Middle frontal gyrus (tissue), 1 donor: ENCODE results near the gene TOPAZ1.

ENCODE experiments used
- DNase-seq: peaks from one replicate; pipeline ENCODE4 v3.0.0-alpha.2; 2015; ENCODE audit warnings: low spot score; ENCODE audit errors: extremely low spot score

Gene TOPAZ1

DNA sequence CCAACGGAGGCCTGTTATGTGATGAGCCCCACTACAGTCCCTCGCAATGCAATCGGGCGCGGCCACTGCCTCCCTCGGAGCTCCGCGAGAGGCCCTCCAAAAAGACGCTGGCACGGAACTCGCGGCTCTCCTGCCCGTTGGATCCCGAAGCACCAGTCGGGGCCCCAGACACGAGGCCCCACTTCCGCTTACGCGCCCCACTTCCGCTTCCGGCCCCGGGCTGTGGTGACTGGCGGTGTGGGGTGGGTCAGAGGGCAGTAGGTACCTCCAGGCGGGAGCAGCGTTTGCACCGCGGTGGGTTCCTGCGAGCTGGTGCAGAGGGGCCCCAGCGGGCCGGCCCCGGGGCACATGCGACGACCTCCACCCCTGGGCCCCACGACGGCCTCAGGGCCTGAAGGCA lies at the start of gene TOPAZ1:
Gene TOPAZ1 (plus strand): TSS at position 181 of the 400 bp plus-strand sequence. CDS start 168 bp downstream, at position 349.
- no peak for DNase-seq

DNA sequence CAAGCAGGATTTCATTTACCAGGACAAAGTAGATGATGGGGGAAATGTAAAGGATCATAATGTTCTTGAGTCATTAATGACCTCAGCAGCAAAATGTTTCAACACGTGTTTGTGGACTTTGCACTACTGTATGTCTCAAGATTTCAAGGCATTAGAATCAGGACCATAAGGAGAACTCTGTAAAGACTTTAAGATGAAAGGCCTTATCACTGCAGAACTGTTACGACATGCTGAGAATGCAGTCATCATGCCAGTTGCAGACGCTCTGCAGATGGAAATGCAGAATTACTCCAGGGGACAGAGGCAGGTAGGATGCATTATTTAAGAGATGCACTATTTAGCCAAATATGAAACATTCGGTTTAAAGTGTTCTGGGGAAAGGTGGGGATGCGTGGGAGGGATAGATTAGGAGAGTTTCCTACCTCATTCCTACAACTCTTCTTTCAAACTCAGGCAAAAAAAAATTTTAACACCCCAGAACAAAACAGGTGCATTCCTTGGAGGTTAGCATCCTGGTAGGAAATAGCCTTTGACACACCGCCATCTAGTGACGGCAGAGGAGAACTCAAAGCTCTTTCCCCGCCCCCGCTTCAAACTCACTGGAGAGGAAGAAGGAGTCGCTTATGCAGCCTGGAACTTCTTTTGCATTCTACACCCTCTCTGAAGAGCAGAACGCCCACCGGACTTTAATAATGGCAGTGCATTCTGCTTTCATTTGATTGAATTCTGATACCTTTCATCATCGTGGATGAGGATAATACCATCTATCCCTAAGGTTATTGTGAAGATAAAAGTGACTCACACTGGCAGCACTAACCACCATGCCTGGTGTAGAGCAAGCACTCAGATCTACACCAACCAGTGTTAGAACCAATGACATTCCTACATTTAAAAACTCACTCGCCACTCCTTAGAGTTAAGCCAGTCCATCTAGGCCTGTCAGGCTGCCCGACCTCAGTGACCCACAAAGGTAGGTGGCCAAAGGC lies 43.1 kb upstream of the TOPAZ1 start:
- DNase-seq = peak; percentile 76

- no peak for DNase-seq
Measured at GRCh38 chr3:44206261-44206660, 35.4 kb upstream of the TOPAZ1 start.

DNA sequence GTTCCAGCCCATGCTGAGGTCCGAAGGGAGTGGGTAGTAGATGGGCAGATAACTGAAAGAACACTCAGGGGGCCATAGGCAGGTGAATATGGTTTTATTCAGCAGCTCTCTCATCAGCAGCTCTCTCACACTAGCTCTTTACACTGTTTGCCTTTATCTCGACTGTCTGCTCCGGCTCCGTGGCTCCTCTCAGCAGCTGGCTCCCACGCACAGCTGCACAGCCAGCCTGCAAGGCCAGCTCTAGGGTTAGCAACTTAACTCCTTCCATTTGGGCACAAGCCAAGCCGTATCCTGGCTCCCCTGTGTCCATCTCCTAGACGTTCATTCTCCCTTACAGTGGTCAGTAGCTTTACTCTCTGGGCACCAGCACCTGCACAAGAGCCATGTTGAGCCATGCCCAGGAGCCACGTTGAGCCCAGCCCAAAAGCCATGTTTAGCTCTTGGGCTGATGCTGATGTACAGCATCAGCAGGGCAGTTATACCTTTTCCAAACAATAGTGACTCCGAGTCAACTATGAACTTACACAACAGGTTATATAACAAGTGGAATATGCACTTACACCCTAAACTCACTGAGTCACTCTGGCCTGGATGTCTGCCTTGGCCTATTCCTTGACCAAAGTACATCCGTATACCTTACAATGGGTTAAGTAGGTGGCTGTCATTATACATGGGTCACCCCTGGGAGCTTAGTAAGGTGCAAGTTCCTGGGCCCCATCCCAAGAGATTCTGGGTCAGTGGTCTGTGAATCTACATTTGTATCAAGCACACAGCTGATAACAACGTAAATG lies 34.6 kb upstream of the TOPAZ1 start:
- DNase-seq = no peak

GRCh38 chr3:44208086-44208485 lies 33.6 kb upstream of the TOPAZ1 start:
- no peak for DNase-seq

DNA sequence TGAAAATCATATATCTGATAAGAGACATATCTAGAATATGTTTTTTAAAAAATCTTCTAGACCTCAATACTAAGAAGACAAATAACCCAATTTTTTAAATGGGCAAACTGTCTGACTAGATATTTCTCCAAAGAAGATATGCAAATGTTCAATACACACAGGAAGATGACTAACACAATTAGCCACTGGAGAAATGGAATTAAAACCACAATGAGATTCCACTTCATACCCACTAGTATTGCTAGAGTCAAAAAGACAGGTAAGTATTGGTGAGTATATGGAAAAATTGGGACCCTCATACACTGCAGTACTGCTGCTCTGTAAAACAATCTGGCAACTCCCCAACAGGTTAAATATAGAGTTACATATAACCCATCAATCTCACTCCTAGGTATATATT lies 33.1 kb upstream of the TOPAZ1 start:
- DNase-seq = no peak

DNA sequence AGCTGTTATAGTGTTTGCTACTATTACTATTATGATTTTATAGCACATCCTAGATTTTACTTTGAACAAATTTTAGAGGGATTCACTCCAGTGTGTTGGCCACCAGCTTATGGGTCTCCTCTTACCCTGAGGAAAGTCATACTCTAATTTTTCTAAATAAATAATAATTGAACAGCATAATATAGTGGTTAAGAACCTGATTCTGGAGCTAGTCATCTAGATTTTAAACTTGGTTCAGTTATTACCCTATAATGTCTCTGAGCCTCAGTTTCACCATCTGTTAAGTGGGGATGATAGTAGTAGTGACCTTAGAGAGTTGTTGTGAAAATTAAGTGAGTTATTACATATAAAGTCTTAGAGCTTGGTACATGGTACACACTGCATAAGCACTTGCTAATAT lies 30.7 kb upstream of the TOPAZ1 start:
- DNase-seq = no peak

DNA sequence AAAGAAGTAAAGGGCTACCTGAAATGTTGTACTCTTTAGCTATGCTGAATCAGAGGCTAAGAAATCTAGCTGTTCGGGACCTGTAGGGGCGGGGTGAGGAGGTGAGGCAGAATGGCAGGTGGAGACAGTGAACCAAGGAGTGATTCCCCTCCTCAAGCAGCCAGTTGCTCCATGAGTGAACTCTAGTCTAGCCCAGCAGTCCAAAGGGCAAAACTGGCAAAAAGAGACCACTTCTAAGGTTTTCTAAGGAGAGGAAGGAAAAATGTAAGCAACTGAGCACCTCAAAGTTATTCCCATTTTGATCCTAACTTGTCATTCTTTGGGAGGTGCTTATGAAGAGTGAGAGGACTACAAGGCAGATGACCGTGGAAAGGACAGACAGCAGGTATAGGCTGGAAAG lies 19.3 kb upstream of the TOPAZ1 start:
- DNase-seq = no peak

DNA sequence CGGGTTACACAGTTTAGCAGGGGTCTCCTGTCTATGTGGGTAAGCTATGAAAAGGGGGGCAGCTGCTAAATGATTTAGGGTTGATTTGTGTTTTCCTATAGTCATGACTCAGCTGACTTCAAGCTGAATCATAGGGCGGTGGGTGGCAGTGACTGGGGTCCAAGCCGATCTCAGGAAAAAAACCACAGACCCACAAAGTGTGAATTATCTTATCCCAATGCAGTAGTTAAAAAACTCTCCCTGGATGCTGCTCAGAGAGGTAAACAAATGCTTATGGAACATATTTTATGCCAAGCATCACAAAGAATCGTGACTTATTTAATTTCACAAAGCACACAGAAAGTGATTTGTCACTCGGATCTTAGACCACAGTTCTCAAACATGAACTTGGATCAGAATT lies 18.4 kb upstream of the TOPAZ1 start:
- no peak for DNase-seq

GRCh38 chr3:44224131-44224530 lies 17.6 kb upstream of the TOPAZ1 start:
- no peak for DNase-seq

GRCh38 chr3:44226573-44226972 lies 15.1 kb upstream of the TOPAZ1 start:
- DNase-seq = no peak

GRCh38 chr3:44227632-44228031 lies 14.1 kb upstream of the TOPAZ1 start:
- DNase-seq = no peak

- no peak for DNase-seq
Measured at GRCh38 chr3:44228900-44229299, 12.8 kb upstream of the TOPAZ1 start.

DNA sequence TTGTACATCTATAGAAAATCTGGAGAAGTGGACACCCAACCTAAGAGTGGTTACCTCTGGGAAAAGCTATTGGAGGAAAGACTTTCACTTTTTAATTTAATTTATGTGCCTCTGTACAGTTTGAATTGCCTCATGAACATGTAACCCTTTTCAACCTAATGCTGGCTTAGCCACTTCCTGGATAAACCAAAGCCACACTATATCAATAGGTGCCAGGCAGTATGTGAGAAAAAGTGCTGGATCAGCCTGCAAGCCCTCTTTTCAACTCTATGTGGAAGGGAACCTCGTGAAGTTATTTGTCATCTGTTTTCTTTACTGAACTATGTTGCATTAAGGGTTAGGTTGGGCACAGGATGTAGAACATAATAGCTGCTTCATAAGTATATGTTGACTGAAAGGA lies 9.3 kb upstream of the TOPAZ1 start:
- DNase-seq = no peak

- no peak for DNase-seq
Measured at GRCh38 chr3:44234648-44235268, 6.9 kb upstream of the TOPAZ1 start.

DNA sequence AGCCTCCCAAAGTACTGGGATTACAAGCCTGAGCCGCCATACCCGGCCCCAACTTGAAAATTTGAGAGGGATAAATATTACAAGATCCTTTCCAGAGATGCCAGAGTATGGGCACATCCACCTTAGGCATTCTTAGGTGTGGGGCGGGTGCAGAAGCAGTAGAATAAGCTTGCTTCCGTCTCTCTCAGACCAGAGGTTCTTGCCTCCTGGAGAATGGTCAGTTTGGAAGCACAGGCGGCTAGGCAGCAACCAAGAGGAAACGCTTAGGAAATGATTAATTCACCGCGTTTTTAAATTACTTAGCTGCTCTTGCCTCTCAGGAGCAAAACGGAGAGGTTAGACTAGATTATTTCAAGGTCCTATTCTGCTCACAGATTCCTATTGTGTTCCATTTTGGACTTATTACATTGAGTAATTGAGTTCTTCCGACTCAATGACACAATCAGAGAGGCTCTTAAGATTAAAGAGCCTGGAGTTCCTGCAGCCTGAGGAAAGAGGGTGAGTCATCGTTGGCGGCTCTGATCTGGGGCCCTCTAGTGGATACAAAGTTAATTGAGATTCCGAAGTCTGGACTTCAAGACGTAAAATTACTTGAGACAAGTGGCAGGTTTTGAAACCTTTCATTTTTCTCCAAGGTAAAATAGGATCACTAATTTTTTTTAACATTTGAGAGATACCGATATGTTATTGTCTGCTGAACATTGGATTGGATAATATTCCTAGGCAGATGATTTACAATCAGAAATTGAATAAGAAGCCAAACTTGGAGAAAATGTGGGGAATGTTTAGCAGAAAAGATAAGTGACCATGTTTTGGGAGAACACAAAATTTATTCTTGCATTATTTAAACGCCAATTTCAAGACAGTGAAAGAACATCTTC lies 5.8 kb upstream of the TOPAZ1 start:
- peak; percentile 51 for DNase-seq

- DNase-seq = no peak
Measured at GRCh38 chr3:44236485-44236908, 5.2 kb upstream of the TOPAZ1 start.

GRCh38 chr3:44237161-44237560 lies 4.5 kb upstream of the TOPAZ1 start:
- no peak for DNase-seq

GRCh38 chr3:44237665-44238064 lies 4.0 kb upstream of the TOPAZ1 start:
- DNase-seq = no peak

- no peak for DNase-seq
Measured at GRCh38 chr3:44238889-44239288, 2.8 kb upstream of the TOPAZ1 start.

DNA sequence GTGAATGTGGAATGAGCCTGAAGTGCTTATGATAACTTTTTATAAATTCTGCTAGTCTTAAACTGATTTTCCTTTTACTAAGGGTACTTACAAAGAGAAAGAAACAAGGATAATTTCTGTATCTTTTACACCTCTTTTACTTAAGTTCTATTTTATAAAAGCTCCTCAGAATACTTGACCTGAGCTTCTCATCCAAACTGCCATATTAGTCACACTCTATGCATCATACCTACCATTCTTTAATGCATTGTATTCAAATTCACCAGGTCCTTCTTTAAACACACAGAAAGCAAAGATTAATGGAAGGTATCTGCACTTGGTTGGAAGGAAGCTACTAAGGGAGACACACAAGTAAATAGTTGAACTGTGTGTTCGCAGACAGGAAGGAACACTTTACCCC lies 1.6 kb upstream of the TOPAZ1 start:
- DNase-seq = no peak
